SK-N-SH treated with all-trans-retinoic acid at 6 μM for 48 hours (cell line): ENCODE results near the gene ADH1C.

ENCODE experiments used
- ARNTL ChIP-seq: fragments of 450-650 bp; formaldehyde crosslinking; IDR thresholded peaks from 2 replicates; pipeline ENCODE4 v1.5.0; 2020; ENCODE audit warnings: low read depth, mild to moderate bottlenecking, moderate library complexity, borderline replicate concordance
- BACH2 ChIP-seq: fragments of 250-450 bp; sonication (Bioruptor Pico); IDR thresholded peaks from 2 replicates; pipeline ENCODE4 v1.9.0; 2021; ENCODE audit warnings: mild to moderate bottlenecking, borderline replicate concordance
- ISL1 ChIP-seq: fragments of 250-450 bp; sonication (Bioruptor Pico); IDR thresholded peaks from 2 replicates; pipeline ENCODE4 v2.1.2; 2022; ENCODE audit warnings: mild to moderate bottlenecking, moderate library complexity
- PPARA ChIP-seq: fragments of 250-450 bp; sonication (Bioruptor Pico); IDR thresholded peaks from 2 replicates; pipeline ENCODE4 v1.5.0; 2020; ENCODE audit warnings: mild to moderate bottlenecking, borderline replicate concordance
- RARB ChIP-seq: fragments of 250-450 bp; sonication (Bioruptor Pico); IDR thresholded peaks from 2 replicates; pipeline ENCODE4 v1.8.0; 2021; ENCODE audit warnings: mild to moderate bottlenecking, moderate library complexity
- TCF4 ChIP-seq: fragments of 250-450 bp; sonication (Bioruptor Pico); IDR thresholded peaks from 2 replicates; pipeline ENCODE4 v1.8.0; 2021; ENCODE audit warnings: mild to moderate bottlenecking, moderate library complexity, borderline replicate concordance
- ZFP3 ChIP-seq: fragments of 250-450 bp; sonication (Bioruptor Pico); IDR thresholded peaks from 2 replicates; pipeline ENCODE4 v1.5.0; 2020; ENCODE audit warnings: mild to moderate bottlenecking, moderate library complexity
- ZFP30 ChIP-seq: fragments of 450-650 bp; formaldehyde crosslinking; IDR thresholded peaks from 2 replicates; pipeline ENCODE4 v1.5.0; 2022; ENCODE audit warnings: mild to moderate bottlenecking, moderate library complexity
- ZNF70 ChIP-seq: fragments of 450-650 bp; formaldehyde crosslinking; IDR thresholded peaks from 2 replicates; pipeline ENCODE4 v1.5.0; 2020; ENCODE audit warnings: mild to moderate bottlenecking, moderate library complexity
- ZNF8 ChIP-seq: fragments of 450-650 bp; formaldehyde crosslinking; IDR thresholded peaks from 2 replicates; pipeline ENCODE4 v1.5.0; 2020; ENCODE audit warnings: mild to moderate bottlenecking, moderate library complexity
- TF ChIP-seq, protein P1 (sequence below): fragments of 250-450 bp; sonication (Bioruptor Pico); IDR thresholded peaks from 2 replicates; pipeline ENCODE4 v1.8.0; 2020; ENCODE audit warnings: mild to moderate bottlenecking, moderate library complexity, borderline replicate concordance

DNA sequence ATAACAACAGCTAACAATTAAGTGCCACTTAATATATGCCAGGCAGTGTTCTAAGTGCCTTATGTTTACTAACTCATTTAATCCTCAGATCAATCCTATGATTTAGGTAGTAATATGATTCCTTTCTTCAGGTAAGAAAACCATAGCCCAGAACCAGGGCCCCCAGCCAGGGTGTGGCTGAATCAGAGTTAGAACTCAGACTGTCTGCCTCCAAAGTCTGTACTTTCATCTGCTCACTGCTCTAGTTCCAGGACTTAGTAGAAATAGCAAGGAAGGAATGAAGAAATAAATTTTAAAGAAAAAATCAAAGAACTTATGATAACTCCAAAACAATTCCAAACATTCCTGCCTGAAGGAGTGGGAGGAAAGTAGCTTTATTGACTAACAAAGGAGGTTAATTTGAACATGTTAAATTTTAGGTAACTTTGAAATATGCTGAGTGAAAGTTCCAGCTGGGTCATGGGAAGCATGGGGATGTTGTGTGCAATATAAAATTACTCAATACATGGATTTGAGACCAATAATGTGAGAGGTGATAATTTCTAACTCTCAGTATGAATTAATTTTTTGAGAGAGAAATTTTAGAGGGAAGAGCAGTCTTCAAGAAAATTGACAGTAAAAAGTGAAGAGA lies 8.8 kb upstream of the ADH1C start:
- TF ChIP-seq, protein P1, sequence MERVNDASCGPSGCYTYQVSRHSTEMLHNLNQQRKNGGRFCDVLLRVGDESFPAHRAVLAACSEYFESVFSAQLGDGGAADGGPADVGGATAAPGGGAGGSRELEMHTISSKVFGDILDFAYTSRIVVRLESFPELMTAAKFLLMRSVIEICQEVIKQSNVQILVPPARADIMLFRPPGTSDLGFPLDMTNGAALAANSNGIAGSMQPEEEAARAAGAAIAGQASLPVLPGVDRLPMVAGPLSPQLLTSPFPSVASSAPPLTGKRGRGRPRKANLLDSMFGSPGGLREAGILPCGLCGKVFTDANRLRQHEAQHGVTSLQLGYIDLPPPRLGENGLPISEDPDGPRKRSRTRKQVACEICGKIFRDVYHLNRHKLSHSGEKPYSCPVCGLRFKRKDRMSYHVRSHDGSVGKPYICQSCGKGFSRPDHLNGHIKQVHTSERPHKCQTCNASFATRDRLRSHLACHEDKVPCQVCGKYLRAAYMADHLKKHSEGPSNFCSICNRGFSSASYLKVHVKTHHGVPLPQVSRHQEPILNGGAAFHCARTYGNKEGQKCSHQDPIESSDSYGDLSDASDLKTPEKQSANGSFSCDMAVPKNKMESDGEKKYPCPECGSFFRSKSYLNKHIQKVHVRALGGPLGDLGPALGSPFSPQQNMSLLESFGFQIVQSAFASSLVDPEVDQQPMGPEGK (CRISPR knock-in tag): no peak
- TF ChIP-seq ZFP30 (no peak), PPARA (no peak), ZNF8 (CRISPR knock-in tag) (no peak), ARNTL (no peak), ZFP3 (CRISPR knock-in tag) (no peak), BACH2 (CRISPR knock-in tag) (no peak), RARB (CRISPR knock-in tag) (no peak), ISL1 (CRISPR knock-in tag) (no peak), TCF4 (CRISPR knock-in tag) (no peak), ZNF70 (CRISPR knock-in tag) (no peak)
